Measurements from ENCODE around the gene OR10A6. TPM values are rescaled to one million over a fixed set of nuclear protein-coding genes. Genes with fewer than 3 reads are reported as not detected.

Gene OR10A6
- total and polyA plus RNA-seq, 2 of the 4 experiments (the other 2 are of a cell fraction): 0.19 TPM; not detected in 1

DNA sequence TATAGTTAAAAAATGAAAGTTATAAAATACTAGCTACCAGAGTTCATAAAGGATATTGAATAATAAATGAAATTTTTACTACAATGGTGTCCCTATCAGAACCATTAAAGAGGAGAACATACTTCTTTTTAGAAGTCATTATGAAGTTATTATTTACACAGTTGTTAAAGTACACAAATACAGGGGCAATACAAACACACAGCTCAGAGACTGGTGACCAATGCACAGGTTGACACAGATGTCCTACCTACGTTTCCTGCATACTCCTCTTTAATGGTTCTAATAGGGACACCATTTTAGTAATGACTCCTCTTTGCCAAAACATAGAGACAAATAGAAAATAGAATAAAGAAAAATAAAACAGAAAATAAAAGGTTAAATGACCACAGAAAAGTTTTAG, 24.1 kb upstream of the OR10A6 start:
- H3K4me2 ChIP-seq (ENCODE audit: low read depth, low read length): no peak overlapping the region
- no peak overlapping the region for H3K4me3 ChIP-seq (ENCODE audit: insufficient read depth, low read depth, low read length)
- H4K8ac ChIP-seq (ENCODE audit: low read depth in 2 of 2, low read length in 2 of 2): no peak overlapping the region
- no peaks in the 10 kb centered on the region for H3K9me1 ChIP-seq (ENCODE audit: insufficient read depth, low read length)
- H3K14ac ChIP-seq (replicated peaks; ENCODE audit: low read depth, low read length): no peak overlapping the region
- H2BK120ac ChIP-seq (ENCODE audit: low read depth, low read length): no peak overlapping the region
- H3K9me3 ChIP-seq (ENCODE audit: control insufficient read depth, insufficient read depth, low read length): no peaks in the 10 kb centered on the region
- no peak overlapping the region for H2AK5ac ChIP-seq (ENCODE audit: low read depth, low read length)
- H2AK9ac ChIP-seq (replicated peaks; ENCODE audit: low read depth, low read length, poor library complexity): no peak overlapping the region
- H3K56ac ChIP-seq (ENCODE audit: extremely low read depth, insufficient read depth, low read length): no peak overlapping the region
- DNase-seq (no peak), ATAC-seq (ENCODE audit: low read depth) (no peak)
- in situ Hi-C loops (cut with MboI; ENCODE audit: low sequenced_read_pairs): no loop called here
- H3K27ac ChIP-seq (ENCODE audit: insufficient read depth, low read length): no peak overlapping the region
- H3K27me3 ChIP-seq (ENCODE audit: control insufficient read depth, insufficient read depth, low read length): no peaks in the 10 kb centered on the region
- BruUV-seq (replicated peaks): no TSS peak
- no peak overlapping the region for H4K5ac ChIP-seq (ENCODE audit: low read depth, low read length)
- no CpG with 5 or more reads among the region's 1 CpG for WGBS, 2 experiments (ENCODE audit: extremely low coverage in 2 of 2, insufficient read length in 1 of 2)
- no peak overlapping the region for H4K91ac ChIP-seq (ENCODE audit: insufficient read depth, low read depth, low read length)
- no peaks in the 10 kb centered on the region for H4K20me1 ChIP-seq (ENCODE audit: insufficient read depth, low read length)
- H3K79me1 ChIP-seq (ENCODE audit: low read depth in 1 of 2, low read length in 2 of 2): no peaks in the 10 kb centered on the region
- H2BK15ac ChIP-seq (ENCODE audit: low read depth, low read length): no peak overlapping the region
- H3K23ac ChIP-seq (ENCODE audit: low read depth, low read length): no peak overlapping the region
- H2BK20ac ChIP-seq (ENCODE audit: low read depth, low read length): no peak overlapping the region
- ChIA-PET CTCF (no interaction called here), POLR2A (ENCODE audit: unreplicated experiment) (no interaction called here)
- no peak for TF ChIP-seq SMC3 (IDR thresholded peaks at IDR 0.05; ENCODE audit: low read depth, low read length)
- TF ChIP-seq POLR2A (IDR thresholded peaks at IDR 0.05; ENCODE audit: low read depth, low read length): no peak
- TF ChIP-seq, protein P1, sequence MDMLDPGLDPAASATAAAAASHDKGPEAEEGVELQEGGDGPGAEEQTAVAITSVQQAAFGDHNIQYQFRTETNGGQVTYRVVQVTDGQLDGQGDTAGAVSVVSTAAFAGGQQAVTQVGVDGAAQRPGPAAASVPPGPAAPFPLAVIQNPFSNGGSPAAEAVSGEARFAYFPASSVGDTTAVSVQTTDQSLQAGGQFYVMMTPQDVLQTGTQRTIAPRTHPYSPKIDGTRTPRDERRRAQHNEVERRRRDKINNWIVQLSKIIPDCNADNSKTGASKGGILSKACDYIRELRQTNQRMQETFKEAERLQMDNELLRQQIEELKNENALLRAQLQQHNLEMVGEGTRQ (IDR thresholded peaks at IDR 0.05; ENCODE audit: low read depth, low read length): no peak
- TF ChIP-seq MXI1 (IDR thresholded peaks at IDR 0.05; ENCODE audit: borderline replicate concordance, low read depth, low read length): no peak
- TF ChIP-seq, protein P2, sequence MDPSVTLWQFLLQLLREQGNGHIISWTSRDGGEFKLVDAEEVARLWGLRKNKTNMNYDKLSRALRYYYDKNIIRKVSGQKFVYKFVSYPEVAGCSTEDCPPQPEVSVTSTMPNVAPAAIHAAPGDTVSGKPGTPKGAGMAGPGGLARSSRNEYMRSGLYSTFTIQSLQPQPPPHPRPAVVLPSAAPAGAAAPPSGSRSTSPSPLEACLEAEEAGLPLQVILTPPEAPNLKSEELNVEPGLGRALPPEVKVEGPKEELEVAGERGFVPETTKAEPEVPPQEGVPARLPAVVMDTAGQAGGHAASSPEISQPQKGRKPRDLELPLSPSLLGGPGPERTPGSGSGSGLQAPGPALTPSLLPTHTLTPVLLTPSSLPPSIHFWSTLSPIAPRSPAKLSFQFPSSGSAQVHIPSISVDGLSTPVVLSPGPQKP (IDR thresholded peaks at IDR 0.05; ENCODE audit: borderline replicate concordance, low read depth, low read length): no peak
- TF ChIP-seq FOS (IDR thresholded peaks at IDR 0.05; ENCODE audit: low read depth, low read length): no peak
- no peak for TF ChIP-seq RCOR1 (IDR thresholded peaks at IDR 0.05; ENCODE audit: insufficient replicate concordance, low read length)
- no peak overlapping the region for H3K18ac ChIP-seq (ENCODE audit: low read depth, low read length)
- no peak overlapping the region for H2AFZ ChIP-seq (replicated peaks; ENCODE audit: low read length, poor library complexity)
- H3K36me3 ChIP-seq (ENCODE audit: control insufficient read depth, insufficient read depth, low read length): no peaks in the 10 kb centered on the region
- intact Hi-C loops (cut with micrococcal nuclease): no loop called here
- H3K9ac ChIP-seq (ENCODE audit: low read depth, low read length): no peak overlapping the region
- no peak overlapping the region for H3K4ac ChIP-seq (ENCODE audit: low read depth, low read length)
- no peaks in the 10 kb centered on the region for H3K4me1 ChIP-seq (ENCODE audit: control insufficient read depth, insufficient read depth, low read length)
- dilution Hi-C loops (cut with HindIII; ENCODE audit: low sequenced_read_pairs, unreplicated experiment): no loop called here
- no peak overlapping the region for H2BK5ac ChIP-seq (ENCODE audit: low read depth, low read length, poor library complexity, severe bottlenecking)

Measured in IMR-90 (cell line).